Heart right ventricle (tissue), 16 donors: ENCODE data around the gene NANP. TPM values are rescaled to one million over a fixed set of nuclear protein-coding genes. Genes with fewer than 3 reads are reported as not detected.

Source experiments
- ATAC-seq, 8 donors: fragments of 200-7000 bp; cut with Tn5 transposase; one replicate each; pipeline ENCODE4 v1.9.1; 2020; ENCODE audit warnings: mild to moderate bottlenecking in 8 of 8, moderate library complexity in 8 of 8, moderate number of reproducible peaks in 1 of 8
- DNase-seq, 2 donors: peaks; one replicate each; pipeline ENCODE4 v3.0.0-alpha.2; 2020
- H3K27ac ChIP-seq, 10 donors: fragments of 200-600 bp; sonication (generic) in 2 of 10; one replicate each; pipeline versions ENCODE4 v1.5.0 to v1.8.0; 2020 to 2022; ENCODE audit warnings: mild to moderate bottlenecking in 3 of 10
- H3K27me3 ChIP-seq, 7 donors: fragments of 200-600 bp; one replicate each; pipeline ENCODE4 v1.8.0; 2021 to 2022; ENCODE audit warnings: mild to moderate bottlenecking in 2 of 7
- H3K36me3 ChIP-seq, 9 donors: fragments of 200-600 bp; sonication (generic) in 1 of 9; one replicate each; pipeline versions ENCODE4 v1.5.0 to v1.8.0; 2020 to 2022; ENCODE audit warnings: mild to moderate bottlenecking in 2 of 9
- H3K4me1 ChIP-seq, 9 donors: fragments of 200-600 bp; sonication (generic) in 1 of 9; one replicate each; pipeline versions ENCODE4 v1.5.0 to v1.8.0; 2020 to 2022; ENCODE audit warnings: mild to moderate bottlenecking in 4 of 9
- H3K4me3 ChIP-seq, 10 donors: fragments of 200-600 bp; sonication (generic) in 2 of 10; one replicate each; pipeline versions ENCODE4 v1.5.0 to v1.8.0; 2020 to 2022; ENCODE audit warnings: mild to moderate bottlenecking in 7 of 10, moderate library complexity in 2 of 10
- H3K9me3 ChIP-seq, 11 donors: fragments of 200-600 bp in 10 of 11; sonication (generic) in 2 of 11; one replicate each; pipeline versions ENCODE4 v1.5.0 to v1.8.0; 2013 to 2022; ENCODE audit warnings: mild to moderate bottlenecking in 2 of 11, control low read depth in 1 of 11, moderate library complexity in 1 of 11
- CTCF ChIP-seq, 9 donors: fragments of 200-600 bp; sonication (generic) in 2 of 9; IDR thresholded peaks; one replicate each; pipeline versions ENCODE4 v1.5.0 to v1.8.0; 2021 to 2022; ENCODE audit warnings: antibody characterized with exemption in 9 of 9, mild to moderate bottlenecking in 5 of 9, moderate library complexity in 1 of 9
- WGBS, 2 donors: extraction: QIAGEN DNeasy Blood & Tissue Kit; methylation state at CpG; one replicate each; pipeline ENCODE4 v1.1.7; 2013; ENCODE audit warnings: inconsistent platforms in 1 of 2; 5-methylcytosine and 5-hydroxymethylcytosine counted together
- intact Hi-C, 10 donors: fragments of 100-400 bp; cut with DNase I; formaldehyde crosslinking; loops; one replicate each; pipeline versions ENCODE4 v1.11.1 to v1.14.2; 2022
- polyA plus RNA-seq, 2 donors: library from polyadenylated mRNA; stranded (reverse); fragments of 200-250 nt; gene quantifications; one replicate each; pipeline ENCODE4 v1.2.3, GENCODE V29; 2013
- total RNA-seq, 10 donors: library from RNA; stranded (reverse); fragmentation: NEBNext Ultra II Directional in 3 of 10; extraction: Animal tissue kit (Norgen Biotek cat#: 25700) in 3 of 10; gene quantifications; one replicate each; pipeline versions ENCODE4 v1.2.1 to v1.2.4, GENCODE V29; 2021 to 2023
- donor health status: Arrhythmogenic right ventricular cardiomyopathy.
- donor health status: ischemic (EF 13 %, LVEDD 7.1; RV severe dilation, severe dysfunction).
- donor health status: healthy with polysubstance abuse.
- donor health status: DM: no; HTN: yes; CAD: no.
- donor health status: DM: no; HTN: no; CAD: no.
- donor health status: ischemic (EF 25% LVEDD 6.9; RV normal size, moderate dysfunction).
- donor health status: ischemic (EF 25% LVEDD 5.7; RV mildly dilated, moderate dysfunction).
- donor health status: healthy.
- donor health status: DM: yes; HTN: yes; CAD: no.
- donor health status: Ischemic cardiomyopathy.
- donor health status: ischemic (EF 35%, LVEDD 5.7; RV mildly dilated, moderate dysfunction).
- donor health status: nonischemic (EF 11% LVEDD 7.7; RV severe dilation, severe dysfunction).
- donor health status: DM: yes; HTN: yes; CAD: no.
- donor health status: PGD.
- donor health status: ischemic (EF 29% LVEDD 5.4; RV normal size, mild dysfunction).
- donor health status: nonischemic (EF 23%, LVEDD 6.1; RV moderate dilation, normal function).

Gene NANP
- total and polyA plus RNA-seq, 12 donors, result 1.7 to 6.2 (median 2.9) TPM

- Histone ChIP-seq H3K27me3 (no peaks in the 10 kb centered on the region), H3K9me3 (no peaks in the 10 kb centered on the region), H3K27ac (no peak overlapping the region), H3K36me3 (no peaks in the 10 kb centered on the region), H3K4me1 (peaks cover 0 to 26% (median 17%) of the 10 kb centered on the region in 9 donors), H3K4me3 (peak overlapping the region in 1 of 10 donors; percentile 94)
- 95 to 96% methylated on average over 6 of the region's 6 CpGs for WGBS, 2 donors
- no peak for TF ChIP-seq CTCF (IDR thresholded peaks at IDR 0.05)
- DNase-seq (no peak), ATAC-seq (no peak)
- intact Hi-C loops, result loop anchor here in 5 of 10 donors (5.0 to 10.0 kb wide), 3 partner anchors 75 to 85 kb away; partner anchors contain the start of gene ZNF337 (in 3 of the 5)
Observed at GRCh38 chr20:25622049-25622448, 1.8 kb downstream of the NANP start.

- ATAC-seq (no peak), DNase-seq (no peak)
- no peak overlapping the region for H3K27ac ChIP-seq
- H3K4me1 ChIP-seq, result peaks cover 0 to 21% (median 13%) of the 10 kb centered on the region in 9 donors
- TF ChIP-seq CTCF (IDR thresholded peaks at IDR 0.05), result no peak
- no peaks in the 10 kb centered on the region for H3K9me3 ChIP-seq
- 92 to 94% methylated on average over 3 of the region's 3 CpGs for WGBS, 2 donors
- H3K27me3 ChIP-seq, result no peaks in the 10 kb centered on the region
- intact Hi-C loops, result loop anchor here in 1 of 10 donors (5.0 kb wide), 1 partner anchor 92 kb away; no protein-coding TSS in a partner anchor
- peaks cover 0 to 19% (median 0%) of the 10 kb centered on the region in 9 donors for H3K36me3 ChIP-seq
- H3K4me3 ChIP-seq, result no peak overlapping the region
Observed at GRCh38 chr20:25619514-25619913, 4.3 kb downstream of the NANP start.

GRCh38 chr20:25608774-25609173 is 15.0 kb downstream of the NANP start:
- ATAC-seq (no peak), DNase-seq (no peak)
- H3K4me1 ChIP-seq, result no peaks in the 10 kb centered on the region
- intact Hi-C loops, result no loop called here
- no peaks in the 10 kb centered on the region for H3K9me3 ChIP-seq
- no peak for TF ChIP-seq CTCF (IDR thresholded peaks at IDR 0.05)
- no peak overlapping the region for H3K27ac ChIP-seq
- peaks cover 0 to 17% (median 0%) of the 10 kb centered on the region in 9 donors for H3K36me3 ChIP-seq
- no peak overlapping the region for H3K4me3 ChIP-seq
- WGBS, 2 donors, result 83% methylated on average over 3 of the region's 3 CpGs
- H3K27me3 ChIP-seq, result no peaks in the 10 kb centered on the region

GRCh38 chr20:25606094-25606695 is 17.6 kb downstream of the NANP start:
- intact Hi-C loops, result no loop called here
- 57 to 61% methylated on average over 1 of the region's 1 CpG for WGBS, 2 donors
- no peak for TF ChIP-seq CTCF (IDR thresholded peaks at IDR 0.05)

More at GRCh38 chr20:25606094-25606695, 17.6 kb downstream of the NANP start:
- Histone ChIP-seq H3K27me3 (no peaks in the 10 kb centered on the region), H3K27ac (no peak overlapping the region), H3K4me1 (no peaks in the 10 kb centered on the region), H3K4me3 (no peak overlapping the region), H3K9me3 (no peaks in the 10 kb centered on the region), H3K36me3 (no peaks in the 10 kb centered on the region)
- no peak for ATAC-seq
- no peak for DNase-seq
